Measurements from ENCODE around the gene IMP4. TPM values are rescaled to one million over a fixed set of nuclear protein-coding genes. Genes with fewer than 3 reads are reported as not detected.

Gene IMP4
- total RNA-seq, 1 experiment from 2014 or later: 207 TPM

DNA sequence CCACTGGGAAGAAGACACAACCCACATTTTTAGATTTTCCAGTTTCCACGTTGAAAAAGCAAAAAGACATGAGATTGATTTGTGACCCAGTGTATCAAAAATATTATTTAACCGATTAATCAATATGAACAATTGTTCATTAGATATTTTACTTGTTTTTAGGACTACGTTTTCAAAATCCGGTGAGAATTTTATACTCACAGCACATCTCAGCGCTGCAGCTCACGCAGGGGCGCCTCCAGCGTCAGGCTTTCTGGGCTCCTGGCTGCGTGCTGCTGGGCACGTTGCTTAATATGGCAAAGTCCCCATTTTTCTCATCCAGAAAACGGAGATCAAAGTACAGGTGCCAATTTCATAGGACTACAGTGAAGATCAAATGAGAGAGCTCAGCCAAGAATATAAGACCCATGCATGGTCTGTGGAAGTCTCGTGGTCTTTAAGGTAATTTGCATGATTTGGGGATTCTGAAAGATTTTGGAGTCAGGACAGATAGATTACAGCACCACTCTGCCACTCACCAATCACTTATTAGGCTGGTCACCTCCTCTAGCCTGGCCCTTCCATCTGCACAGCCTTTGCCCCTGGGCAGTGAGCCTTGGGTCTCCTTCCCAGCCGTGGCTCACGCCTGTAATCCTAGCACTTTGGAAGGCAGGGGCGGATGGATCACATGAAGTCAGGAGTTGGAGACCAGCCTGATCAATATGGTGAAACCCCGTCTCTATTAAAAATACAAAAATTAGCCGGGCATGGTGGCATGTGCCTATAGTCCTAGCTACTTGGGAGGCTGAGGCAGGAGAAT is 49.4 kb downstream of the IMP4 start:
- TF ChIP-seq EZH2 (IDR thresholded peaks at IDR 0.05; ENCODE audit: low read length, unreplicated experiment): no peak
- TF ChIP-seq, protein P1, sequence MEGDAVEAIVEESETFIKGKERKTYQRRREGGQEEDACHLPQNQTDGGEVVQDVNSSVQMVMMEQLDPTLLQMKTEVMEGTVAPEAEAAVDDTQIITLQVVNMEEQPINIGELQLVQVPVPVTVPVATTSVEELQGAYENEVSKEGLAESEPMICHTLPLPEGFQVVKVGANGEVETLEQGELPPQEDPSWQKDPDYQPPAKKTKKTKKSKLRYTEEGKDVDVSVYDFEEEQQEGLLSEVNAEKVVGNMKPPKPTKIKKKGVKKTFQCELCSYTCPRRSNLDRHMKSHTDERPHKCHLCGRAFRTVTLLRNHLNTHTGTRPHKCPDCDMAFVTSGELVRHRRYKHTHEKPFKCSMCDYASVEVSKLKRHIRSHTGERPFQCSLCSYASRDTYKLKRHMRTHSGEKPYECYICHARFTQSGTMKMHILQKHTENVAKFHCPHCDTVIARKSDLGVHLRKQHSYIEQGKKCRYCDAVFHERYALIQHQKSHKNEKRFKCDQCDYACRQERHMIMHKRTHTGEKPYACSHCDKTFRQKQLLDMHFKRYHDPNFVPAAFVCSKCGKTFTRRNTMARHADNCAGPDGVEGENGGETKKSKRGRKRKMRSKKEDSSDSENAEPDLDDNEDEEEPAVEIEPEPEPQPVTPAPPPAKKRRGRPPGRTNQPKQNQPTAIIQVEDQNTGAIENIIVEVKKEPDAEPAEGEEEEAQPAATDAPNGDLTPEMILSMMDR (conservative IDR thresholded peaks at IDR 0.05; ENCODE audit: low read depth, low read length): no peak
- no peak for TF ChIP-seq EZH2phosphoT487 (IDR thresholded peaks at IDR 0.05; ENCODE audit: borderline replicate concordance, low read length)
- Histone ChIP-seq H3K4me2 (ENCODE audit: low read length) (peak overlapping the region; percentile 81), H4K20me1 (ENCODE audit: low read length) (no peaks in the 10 kb centered on the region), H2AFZ (ENCODE audit: low read length) (peak overlapping the region; percentile 98), H3K79me2 (ENCODE audit: low read length) (no peaks in the 10 kb centered on the region), H3K4me3 (ENCODE audit: low read length) (peak overlapping the region; percentile 78), H3K9ac (ENCODE audit: low read length) (peak overlapping the region; percentile 42; the same call in 1 of the 2 replicates), H3K36me3 (ENCODE audit: low read depth, low read length) (no peaks in the 10 kb centered on the region), H3K4me1 (ENCODE audit: insufficient read depth, low read length) (peaks cover 11% of the 10 kb centered on the region), H3K9me2 (replicated peaks; ENCODE audit: low read length) (no peaks in the 10 kb centered on the region), H3K9me3 (ENCODE audit: low read length) (no peaks in the 10 kb centered on the region), H3K27ac (ENCODE audit: low read length) (no peak overlapping the region), H3F3A (ENCODE audit: low read length, unreplicated experiment) (no peaks in the 10 kb centered on the region), H3K27me3 (ENCODE audit: low read length) (0 out of 2 replicates have a peak, but pooled peaks cover 2% of the 10 kb centered on the region)
- DNase-seq: no peak
- no TSS peak for BruUV-seq (replicated peaks)
- intact Hi-C loops (cut with micrococcal nuclease): loop anchor here (1.0 kb wide), 1 partner anchor 36 kb away; the partner anchor contains the start of gene PTPN18
- POLR2A ChIA-PET (ENCODE audit: unreplicated experiment): no interaction called here
- CTCF ChIA-PET: no interaction called here
- peak; percentile 38 for ATAC-seq

DNA sequence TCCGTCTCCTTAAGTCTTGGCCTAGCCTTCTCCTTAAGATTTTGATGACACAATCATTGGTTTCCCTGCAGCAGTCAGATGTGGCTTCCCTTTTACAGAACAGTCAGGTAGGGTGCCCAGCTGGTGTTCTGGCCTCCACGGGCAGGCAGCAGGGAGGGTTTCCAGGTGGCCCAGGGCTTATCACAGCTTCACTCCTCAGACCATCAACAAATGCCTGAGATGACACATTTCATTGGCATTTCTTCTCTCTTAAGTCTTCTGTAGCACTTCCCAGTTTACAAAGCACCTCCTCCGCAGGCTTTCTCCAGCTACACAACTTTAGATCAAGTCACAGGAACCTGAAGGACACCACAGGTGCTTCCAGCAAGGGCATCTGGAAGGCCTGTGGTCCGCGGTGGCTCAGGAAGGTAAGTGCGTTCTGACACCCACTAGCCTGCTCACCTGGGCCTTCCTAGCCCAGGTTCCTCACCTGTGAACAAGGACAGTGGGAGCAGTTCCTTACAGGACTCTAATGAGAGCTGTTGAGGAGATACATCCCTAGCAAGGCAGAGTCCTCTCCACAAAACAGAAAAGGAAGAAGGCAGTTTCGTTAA is 50.7 kb downstream of the IMP4 start:
- TF ChIP-seq, protein P1 (conservative IDR thresholded peaks at IDR 0.05; ENCODE audit: low read depth, low read length): no peak
- no peak for TF ChIP-seq EZH2phosphoT487 (IDR thresholded peaks at IDR 0.05; ENCODE audit: borderline replicate concordance, low read length)
- no peak for TF ChIP-seq EZH2 (IDR thresholded peaks at IDR 0.05; ENCODE audit: low read length, unreplicated experiment)
- Histone ChIP-seq H3K4me2 (ENCODE audit: low read length) (no peak overlapping the region), H3K79me2 (ENCODE audit: low read length) (no peaks in the 10 kb centered on the region), H2AFZ (ENCODE audit: low read length) (no peak overlapping the region), H3F3A (ENCODE audit: low read length, unreplicated experiment) (no peaks in the 10 kb centered on the region), H4K20me1 (ENCODE audit: low read length) (no peaks in the 10 kb centered on the region), H3K4me1 (ENCODE audit: insufficient read depth, low read length) (peaks cover 11% of the 10 kb centered on the region), H3K9me2 (replicated peaks; ENCODE audit: low read length) (no peaks in the 10 kb centered on the region), H3K9me3 (ENCODE audit: low read length) (no peaks in the 10 kb centered on the region), H3K27me3 (ENCODE audit: low read length) (0 out of 2 replicates have a peak, but pooled peaks cover 2% of the 10 kb centered on the region), H3K9ac (ENCODE audit: low read length) (no peak overlapping the region), H3K4me3 (ENCODE audit: low read length) (no peak overlapping the region), H3K36me3 (ENCODE audit: low read depth, low read length) (no peaks in the 10 kb centered on the region), H3K27ac (ENCODE audit: low read length) (no peak overlapping the region)
- ATAC-seq (no peak), DNase-seq (peak; percentile 45)
- intact Hi-C loops (cut with micrococcal nuclease): no loop called here
- no TSS peak for BruUV-seq (replicated peaks)
- ChIA-PET CTCF (no interaction called here), POLR2A (ENCODE audit: unreplicated experiment) (no interaction called here)

Other genes with a start within 250 kb of the IMP4 start
- gene POTEF, start 213.7 kb upstream of the IMP4 start, total RNA-seq (2014; rRNA removed): not detected in 2 replicates
- 8.6 and 9.8 TPM in 2 replicates for gene CCDC74B, start 197.8 kb upstream of the IMP4 start, total RNA-seq (2014; rRNA removed)
- 64.4 and 82.2 TPM in 2 replicates for gene SMPD4, start 161.3 kb upstream of the IMP4 start, total RNA-seq (2014; rRNA removed)
- 502 and 600 TPM in 2 replicates for gene MZT2B, start 160.6 kb upstream of the IMP4 start, total RNA-seq (2014; rRNA removed)
- not detected in 2 replicates for gene TUBA3E, start 144.5 kb upstream of the IMP4 start, total RNA-seq (2014; rRNA removed)
- 27.1 and 33.5 TPM in 2 replicates for gene PTPN18, start 13.2 kb downstream of the IMP4 start, total RNA-seq (2014; rRNA removed)
- not detected in 2 replicates for gene POTEI, start 166.4 kb downstream of the IMP4 start, total RNA-seq (2014; rRNA removed)
- not detected in 2 replicates for gene CFC1B, start 178.3 kb downstream of the IMP4 start, total RNA-seq (2014; rRNA removed)